Activated CD8-positive, alpha-beta memory T cell treated with anti-CD3 and anti-CD28 coated beads, Interleukin-2, amount 50 U/mL, for 24 hours (primary cell): ENCODE data around the gene BOD1L1.
"Not testable (repeated sequence)": the region's sequence is repeated elsewhere in the genome, so short reads cannot be mapped to it uniquely, and the experiment has no call there.

ENCODE experiments used
- DNase-seq: peaks from one replicate; pipeline ENCODE4 v3.0.0-alpha.2; 2020; ENCODE audit errors: extremely low read depth

BOD1L1 gene

DNA sequence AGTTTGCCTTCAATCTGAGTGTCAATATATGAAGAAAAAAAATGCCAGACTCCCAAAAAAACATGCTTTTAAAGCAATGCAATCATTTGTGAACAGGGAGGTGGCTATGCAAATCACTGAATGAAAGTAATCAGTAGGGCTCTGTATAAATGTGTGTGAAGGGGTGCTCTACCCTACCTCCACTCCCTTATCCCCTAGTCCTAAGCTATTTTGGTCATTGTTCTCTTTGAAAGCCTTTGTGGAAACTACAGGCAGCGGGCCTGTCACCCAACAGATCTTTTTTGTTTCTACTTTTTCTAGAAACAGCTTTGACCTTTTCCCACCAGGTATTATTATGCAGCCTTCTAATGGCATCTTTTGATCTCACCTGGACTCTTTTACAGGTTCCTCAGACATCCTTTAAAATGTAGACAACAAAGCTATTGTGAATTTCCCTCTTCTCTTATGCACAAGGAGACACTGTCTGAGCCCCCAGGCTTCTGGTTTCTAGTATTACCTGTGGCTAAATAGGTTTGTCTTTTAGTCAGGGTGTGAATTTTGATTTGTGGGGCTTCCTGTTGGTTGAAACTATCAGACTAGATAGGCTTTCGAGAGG lies 9.2 kb downstream of the BOD1L1 start:
- no peak for DNase-seq

- DNase-seq, result no peak
Measured at GRCh38 chr4:13617801-13618200, 9.7 kb downstream of the BOD1L1 start.

DNA sequence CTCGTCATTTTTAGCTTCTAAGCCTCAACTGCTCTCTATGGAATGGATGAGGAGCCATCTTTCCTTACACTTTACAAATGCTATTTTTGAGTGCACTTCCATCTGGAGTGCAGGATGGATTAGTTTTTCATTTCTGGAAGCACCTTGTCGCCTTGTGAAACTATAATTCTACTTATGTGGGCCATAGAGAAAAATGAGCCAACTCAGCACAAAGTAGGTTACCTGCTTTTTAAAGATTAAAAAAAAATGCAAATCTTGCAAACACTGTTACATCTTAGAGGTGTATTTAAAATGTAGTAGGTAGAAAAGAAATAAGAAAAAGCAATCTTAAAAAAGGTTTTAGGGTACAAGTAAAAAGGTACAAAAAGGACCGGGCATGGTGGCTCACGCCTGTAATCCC lies 10.9 kb downstream of the BOD1L1 start:
- no peak for DNase-seq

DNA sequence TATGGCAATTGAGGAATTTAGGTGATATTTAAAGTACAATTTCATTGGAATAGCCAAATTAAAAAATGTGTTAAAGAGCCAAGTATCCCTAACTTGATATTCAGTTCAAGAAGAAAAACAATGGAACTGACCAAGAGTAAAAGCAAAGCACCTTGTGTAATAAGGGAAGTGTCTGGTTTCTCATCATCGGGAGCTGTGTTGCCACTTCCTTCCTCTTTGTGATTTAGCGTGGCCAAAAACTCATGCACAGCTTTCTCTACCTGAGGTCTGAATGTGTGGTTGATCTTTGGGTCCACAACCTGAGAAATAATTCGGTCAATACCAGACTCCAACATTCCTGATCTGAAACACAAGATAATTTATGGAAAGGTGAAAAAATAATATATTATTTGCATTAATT lies 12.4 kb downstream of the BOD1L1 start:
- DNase-seq, result no peak

DNA sequence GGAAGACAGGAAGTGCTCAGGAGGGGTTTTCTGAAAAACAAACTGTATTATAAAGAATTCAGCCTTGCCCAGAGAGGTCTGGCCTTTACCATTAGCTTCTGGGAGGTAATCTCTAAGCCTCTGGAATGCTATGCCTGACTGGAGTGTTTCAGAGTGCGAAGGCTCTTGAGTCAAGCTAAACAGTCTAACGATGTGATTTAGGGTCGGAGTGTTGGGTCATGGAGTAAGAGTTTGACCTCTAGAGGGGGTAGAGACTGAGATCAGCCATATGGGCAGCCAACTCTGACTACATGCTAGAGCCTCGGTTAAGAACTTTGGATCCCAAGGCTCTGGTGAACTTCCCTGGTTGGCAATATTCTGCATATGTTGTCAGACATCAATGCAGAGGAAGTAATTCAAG lies 15.0 kb downstream of the BOD1L1 start:
- no peak for DNase-seq

GRCh38 chr4:13611283-13611842 lies 16.2 kb downstream of the BOD1L1 start:
- DNase-seq, result no peak

DNA sequence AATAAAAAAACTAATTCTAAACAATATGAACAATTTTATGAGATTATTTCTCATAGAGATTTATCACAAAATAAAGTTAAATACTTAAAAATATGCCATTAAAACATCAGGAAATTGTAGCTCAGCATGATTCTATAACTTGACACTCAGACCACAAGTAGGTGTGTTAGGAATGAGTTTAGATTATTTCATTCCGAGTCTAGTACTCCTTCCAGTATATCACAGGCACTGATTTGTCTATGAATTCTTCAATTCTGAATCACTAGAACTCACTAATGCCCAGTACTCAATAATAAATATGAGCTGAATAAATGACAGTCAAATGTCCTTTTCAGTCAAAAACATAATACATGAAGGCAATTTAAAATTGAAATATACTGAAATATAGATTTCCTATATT lies 22.2 kb downstream of the BOD1L1 start:
- no peak for DNase-seq

GRCh38 chr4:13601848-13602247 lies 25.7 kb downstream of the BOD1L1 start:
- DNase-seq, result no peak

DNA sequence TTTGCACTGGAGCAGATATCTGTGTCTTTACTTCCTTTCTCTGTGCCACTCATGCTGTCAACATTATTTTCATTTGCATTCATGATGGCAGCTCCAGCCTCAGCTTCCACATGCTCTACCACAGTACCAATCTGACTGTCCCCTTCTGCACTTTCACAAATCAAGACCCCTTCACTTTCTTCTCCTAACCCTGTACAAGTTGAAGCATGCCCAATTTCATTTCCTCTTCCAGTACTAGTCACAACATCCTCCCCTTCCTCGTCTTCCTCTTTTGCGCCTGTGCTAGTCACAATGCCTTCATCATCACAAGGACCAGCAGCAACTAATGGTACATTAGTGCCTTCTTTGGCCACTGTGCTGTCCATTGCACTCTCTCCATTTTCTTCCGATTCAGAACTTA lies 26.5 kb downstream of the BOD1L1 start:
- no peak for DNase-seq

DNA sequence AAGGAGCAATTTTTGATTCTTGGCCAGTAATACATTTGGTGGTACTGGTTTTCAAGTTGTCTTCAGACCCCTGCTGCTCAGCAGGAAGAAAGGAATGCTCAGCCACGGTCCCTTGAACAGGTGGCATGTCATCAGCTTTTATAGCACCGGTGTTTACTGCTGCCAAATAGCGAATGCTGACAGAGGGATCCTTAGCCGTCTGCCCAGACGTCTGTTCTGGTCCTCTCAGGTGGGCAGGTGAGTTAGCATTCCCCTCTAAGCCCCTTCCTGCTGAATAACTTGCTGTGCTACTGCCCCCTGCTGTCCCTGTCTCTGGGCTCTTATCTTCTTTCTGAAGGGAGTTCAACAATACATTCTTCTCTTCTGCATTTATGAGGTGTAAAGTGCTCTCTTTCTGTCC lies 28.4 kb downstream of the BOD1L1 start:
- no peak for DNase-seq

DNA sequence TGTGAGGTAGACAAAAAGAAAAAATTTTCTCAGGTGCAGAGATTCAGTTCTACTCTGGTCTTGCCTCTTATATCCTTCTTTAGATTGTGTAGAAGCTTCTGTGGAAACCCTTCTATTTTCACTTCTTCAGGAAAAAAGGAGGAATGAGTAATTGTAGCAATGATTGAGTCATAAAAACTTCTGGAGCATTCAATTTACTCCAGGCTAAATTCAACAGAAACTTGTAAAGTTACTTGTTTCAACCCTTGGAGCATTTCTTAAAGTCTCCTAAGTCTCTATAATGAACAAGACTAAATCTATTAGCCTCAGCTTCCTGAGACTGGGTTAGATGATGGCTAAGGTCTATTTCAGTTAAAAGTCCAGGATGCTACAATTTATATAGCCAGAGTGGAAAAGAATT lies 29.9 kb downstream of the BOD1L1 start:
- no peak for DNase-seq

GRCh38 chr4:13597141-13597540 lies 30.4 kb downstream of the BOD1L1 start:
- DNase-seq, result no peak

GRCh38 chr4:13592220-13592619 lies 35.3 kb downstream of the BOD1L1 start:
- DNase-seq, result no peak

GRCh38 chr4:13590766-13591165 lies 36.8 kb downstream of the BOD1L1 start:
- DNase-seq, result no peak

DNA sequence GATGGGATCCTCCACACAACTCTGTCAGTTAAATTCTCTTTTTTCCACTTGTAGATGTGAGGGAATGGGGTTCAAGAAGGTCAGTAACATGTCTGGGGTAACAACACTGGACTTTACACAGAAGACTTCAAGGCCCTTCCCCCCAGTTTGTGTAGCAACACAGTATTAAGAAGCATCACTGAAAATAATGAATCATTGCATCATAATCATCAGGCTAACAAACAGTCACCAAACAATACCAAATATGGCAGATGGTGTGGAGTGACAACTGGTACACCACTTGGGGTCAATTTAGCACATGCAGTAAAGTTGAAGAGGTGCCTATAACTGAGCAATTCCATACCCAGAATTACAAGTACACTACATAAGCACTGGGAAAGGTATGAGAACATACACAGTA lies 38.6 kb downstream of the BOD1L1 start:
- no peak for DNase-seq

GRCh38 chr4:13584481-13584880 lies 43.0 kb downstream of the BOD1L1 start:
- no peak for DNase-seq

- DNase-seq, result no peak
Measured at GRCh38 chr4:13580036-13580435, 47.5 kb downstream of the BOD1L1 start.

DNA sequence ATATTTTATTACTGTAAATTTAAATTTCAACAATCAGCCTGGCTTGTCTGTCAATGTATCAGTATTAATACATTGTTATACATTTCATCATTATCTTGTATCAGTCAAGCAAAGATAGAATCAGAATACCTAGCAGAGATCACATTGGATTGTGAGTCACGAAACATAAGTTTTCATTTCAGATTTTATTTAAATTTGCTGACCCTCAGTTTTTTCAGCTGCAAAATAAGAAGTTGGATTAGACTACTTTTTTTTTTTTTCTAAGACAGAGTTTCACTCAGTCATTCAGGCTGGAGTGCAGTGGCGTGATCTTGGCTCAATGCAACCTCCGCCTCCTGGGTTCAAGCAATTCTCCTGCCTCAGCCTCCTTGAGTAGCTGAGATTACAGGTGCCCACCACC lies 49.9 kb downstream of the BOD1L1 start:
- DNase-seq, result no peak

GRCh38 chr4:13570916-13571315 lies 56.6 kb downstream of the BOD1L1 start:
- DNase-seq, result no peak

- no peak for DNase-seq
Measured at GRCh38 chr4:13567125-13567524, 60.4 kb downstream of the BOD1L1 start.

DNA sequence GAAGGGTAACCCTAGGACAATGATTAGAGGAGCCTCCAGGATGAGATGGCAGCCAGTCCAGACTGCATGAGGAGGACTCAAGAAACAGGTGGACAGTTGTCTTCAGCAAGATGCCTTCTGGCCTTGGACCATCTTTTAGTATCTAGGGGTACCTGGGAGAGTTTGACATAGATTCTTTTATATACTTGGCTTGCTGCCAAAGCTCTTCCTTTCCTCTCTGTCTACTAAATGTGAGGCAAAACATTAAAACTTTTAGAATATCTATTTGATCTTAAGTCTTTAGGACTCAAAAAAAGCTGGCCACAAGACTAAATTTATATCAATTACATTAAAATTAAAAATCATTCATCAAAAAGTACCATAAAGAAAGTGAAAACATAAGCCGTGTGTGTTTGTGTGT lies 64.6 kb downstream of the BOD1L1 start:
- no peak for DNase-seq

GRCh38 chr4:13561673-13562072 lies 65.9 kb downstream of the BOD1L1 start:
- DNase-seq, result no peak

DNA sequence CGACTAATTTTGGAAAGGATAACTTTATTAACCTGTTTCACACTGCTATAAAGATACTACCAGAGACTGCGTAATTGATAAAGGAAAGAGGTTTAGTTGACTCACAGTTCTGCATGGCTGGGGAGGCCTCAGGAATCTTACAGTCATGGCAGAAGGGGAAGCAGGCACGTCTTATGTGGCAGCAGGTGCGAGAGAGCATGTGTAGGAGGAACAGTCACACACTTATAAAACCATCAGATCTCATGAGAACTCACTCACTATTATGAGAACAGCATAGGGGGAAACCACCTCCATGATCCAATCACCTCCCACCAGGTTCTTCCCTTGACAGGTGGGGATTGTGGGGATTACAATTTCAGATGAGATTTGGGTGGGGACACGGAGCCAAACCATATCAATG lies 67.4 kb downstream of the BOD1L1 start:
- DNase-seq, result not testable (repeated sequence)

- DNase-seq, result no peak
Measured at GRCh38 chr4:13559413-13559812, 68.1 kb downstream of the BOD1L1 start.
